Activated CD4-positive, alpha-beta T cell treated with anti-CD3 and anti-CD28 coated beads for 24 hours (primary cell): ENCODE data around the gene ZNF24.

ENCODE experiments used
- DNase-seq, 2 donors: peaks; one replicate each; pipeline ENCODE4 v3.0.0-alpha.2; 2020; ENCODE audit warnings: low read depth in 2 of 2

The ZNF24 gene

GRCh38 chr18:35296060-35296459 is 48.2 kb downstream of the ZNF24 start:
- no peak for DNase-seq

- DNase-seq: no peak
These were observed 53.1 kb downstream of the ZNF24 start for GRCh38 chr18:35291166-35291565.

GRCh38 chr18:35290094-35290735 is 54.0 kb downstream of the ZNF24 start, which contains the start of gene ZSCAN30:
ZSCAN30 (minus strand) TSS chr18:35290229; CDS start chr18:35264352, 25,877 bp downstream.
- peak; percentile 91 to 95 for DNase-seq

- DNase-seq: no peak
These were observed 54.5 kb downstream of the ZNF24 start for GRCh38 chr18:35289727-35290093.

- no peak for DNase-seq
These were observed 54.9 kb downstream of the ZNF24 start for GRCh38 chr18:35289293-35289692.

GRCh38 chr18:35284841-35285240 is 59.4 kb downstream of the ZNF24 start:
- no peak for DNase-seq

- no peak for DNase-seq
These were observed 60.1 kb downstream of the ZNF24 start for GRCh38 chr18:35283923-35284794.

- no peak for DNase-seq
These were observed 61.9 kb downstream of the ZNF24 start for GRCh38 chr18:35282353-35282752.
